SH-SY5Y (cell line): ENCODE data around the gene POU2AF2.

Experiments used
- GATA2 ChIP-seq: IDR thresholded peaks from 2 replicates; pipeline ENCODE4 v1.6.1; 2011; ENCODE audit warnings: mild to moderate bottlenecking, low read depth, low read length
- GATA3 ChIP-seq: IDR thresholded peaks from 2 replicates; pipeline ENCODE4 v1.6.1; 2011; ENCODE audit warnings: low read depth, mild to moderate bottlenecking, low read length, moderate library complexity

- TF ChIP-seq GATA3 (no peak), GATA2 (no peak)
These were observed 84.0 kb downstream of the POU2AF2 start for GRCh38 chr11:111329306-111330204.
